Neural progenitor cell (in vitro differentiated cells): ENCODE data around the gene CKS1B. TPM values are rescaled to one million over a fixed set of nuclear protein-coding genes. Genes with fewer than 3 reads are reported as not detected.
A peak's percentile ranks its signal among the peaks of the same experiment; 100 is the strongest.

Source experiments
- DNase-seq: peaks from one replicate; pipeline ENCODE4 v3.0.0-alpha.2; 2016; ENCODE audit warnings: low spot score
- H2AFZ ChIP-seq: fragments of 200-600 bp; sonication (generic); replicated peaks from 2 replicates; pipeline ENCODE4 v1.6.1; 2016; ENCODE audit warnings: antibody characterized with exemption
- H3F3A ChIP-seq: fragments of 200-600 bp; sonication (generic); 2 replicates; pipeline ENCODE4 v1.6.1; 2016; ENCODE audit warnings: antibody characterized with exemption, low read depth
- H3K27ac ChIP-seq: fragments of 200-600 bp; sonication (generic); 2 replicates; pipeline ENCODE4 v1.5.1; 2016; ENCODE audit warnings: mild to moderate bottlenecking
- H3K27me3 ChIP-seq: fragments of 200-600 bp; sonication (generic); 2 replicates; pipeline ENCODE4 v1.6.1; 2016; ENCODE audit warnings: mild to moderate bottlenecking, moderate library complexity
- H3K36me3 ChIP-seq: fragments of 200-600 bp; sonication (generic); 2 replicates; pipeline ENCODE4 v1.5.1; 2016
- H3K4me1 ChIP-seq: fragments of 200-600 bp; sonication (generic); 2 replicates; pipeline ENCODE4 v1.6.1; 2016; ENCODE audit warnings: mixed run types
- H3K4me2 ChIP-seq: fragments of 200-600 bp; sonication (generic); 2 replicates; pipeline ENCODE4 v1.6.1; 2016
- H3K4me3 ChIP-seq: fragments of 200-600 bp; sonication (generic); 2 replicates; pipeline ENCODE4 v1.5.1; 2016
- H3K79me2 ChIP-seq: fragments of 200-600 bp; sonication (generic); 2 replicates; pipeline ENCODE4 v1.6.1; 2016; ENCODE audit warnings: low read depth
- H3K9ac ChIP-seq: fragments of 200-600 bp; sonication (generic); 2 replicates; pipeline ENCODE4 v1.6.1; 2016
- H3K9me3 ChIP-seq: fragments of 200-600 bp; sonication (generic); 2 replicates; pipeline ENCODE4 v1.5.1; 2016; ENCODE audit warnings: low read depth
- H4K20me1 ChIP-seq: fragments of 200-600 bp; sonication (generic); 2 replicates; pipeline ENCODE4 v1.6.1; 2016; ENCODE audit warnings: low read depth
- H3K27ac Mint-ChIP-seq: 3 replicates; pipeline ENCODE4 v1.8.0; 2021; ENCODE audit warnings: mixed read lengths
- H3K27me3 Mint-ChIP-seq: 2 replicates; pipeline ENCODE4 v1.8.0; 2022; ENCODE audit warnings: low read depth, mild to moderate bottlenecking, inconsistent platforms, moderate library complexity, mixed read lengths; ENCODE audit not compliant: insufficient read depth
- H3K36me3 Mint-ChIP-seq: 3 replicates; pipeline ENCODE4 v1.8.0; 2021; ENCODE audit warnings: mixed read lengths
- H3K4me1 Mint-ChIP-seq: 3 replicates; pipeline ENCODE4 v1.8.0; 2021; ENCODE audit warnings: mixed read lengths
- H3K4me3 Mint-ChIP-seq: 3 replicates; pipeline ENCODE4 v1.8.0; 2021; ENCODE audit warnings: mild to moderate bottlenecking, moderate library complexity, mixed read lengths
- H3K9me3 Mint-ChIP-seq: 3 replicates; pipeline ENCODE4 v1.8.0; 2020; ENCODE audit warnings: mixed read lengths
- CTCF ChIP-seq: fragments of 200-600 bp; sonication (generic); IDR thresholded peaks from 2 replicates; pipeline ENCODE4 v1.5.1; 2017; ENCODE audit warnings: antibody characterized with exemption, mild to moderate bottlenecking
- EZH2 ChIP-seq: fragments of 200-600 bp; sonication (generic); IDR thresholded peaks from 2 replicates; pipeline ENCODE4 v1.6.1; 2017; ENCODE audit warnings: antibody characterized with exemption, mild to moderate bottlenecking, moderate library complexity
- EZH2phosphoT487 ChIP-seq: fragments of 200-600 bp; sonication (generic); IDR thresholded peaks from 2 replicates; pipeline ENCODE4 v1.6.1; 2017; ENCODE audit warnings: antibody characterized with exemption
- total RNA-seq: library from RNA; depleted of rRNA; stranded (reverse); fragments of >200 nt; gene quantifications from 2 replicates; pipeline ENCODE4 v1.2.3, GENCODE V29; 2015; ENCODE audit warnings: low replicate concordance

Gene CKS1B
- total RNA-seq, 1 donor from 2014 or later = 297 TPM

- Histone ChIP-seq H3K79me2 (peaks cover 42% of the 10 kb centered on the region), H3K27me3 (no peaks in the 10 kb centered on the region), H3K36me3 (no peaks in the 10 kb centered on the region), H3F3A (peaks cover 47% of the 10 kb centered on the region), H3K4me3 (peak overlapping the region; percentile 66), H3K9ac (no peak overlapping the region), H4K20me1 (peaks cover 56% of the 10 kb centered on the region), H3K4me2 (peak overlapping the region; percentile 85), H3K27ac (peak overlapping the region; percentile 97), H3K9me3 (no peaks in the 10 kb centered on the region), H3K4me1 (peaks cover 38% of the 10 kb centered on the region), H2AFZ (no peak overlapping the region)
- Mint-ChIP-seq H3K27me3 (peaks cover 11% of the 10 kb centered on the region), H3K36me3 (peaks cover 12% of the 10 kb centered on the region), H3K27ac (peak overlapping the region; percentile 100), H3K9me3 (no peaks in the 10 kb centered on the region), H3K4me1 (peaks cover 64% of the 10 kb centered on the region), H3K4me3 (peak overlapping the region; percentile 94)
- DNase-seq = peak; percentile 69
- TF ChIP-seq EZH2phosphoT487 (no peak), CTCF (no peak), EZH2 (no peak)
These were observed 19.9 kb upstream of the CKS1B start for GRCh38 chr1:154954541-154954940.

GRCh38 chr1:154955039-154955717 is 19.3 kb upstream of the CKS1B start:
- Mint-ChIP-seq H3K4me1 (peaks cover 64% of the 10 kb centered on the region), H3K27ac (peak overlapping the region; percentile 100), H3K9me3 (no peaks in the 10 kb centered on the region), H3K36me3 (peaks cover 12% of the 10 kb centered on the region), H3K27me3 (peaks cover 11% of the 10 kb centered on the region), H3K4me3 (peak overlapping the region; percentile 94)
- Histone ChIP-seq H4K20me1 (peaks cover 51% of the 10 kb centered on the region), H3K79me2 (peaks cover 48% of the 10 kb centered on the region), H3K4me2 (peak overlapping the region; percentile 85), H2AFZ (no peak overlapping the region), H3K27me3 (no peaks in the 10 kb centered on the region), H3K36me3 (no peaks in the 10 kb centered on the region), H3K9me3 (no peaks in the 10 kb centered on the region), H3K27ac (peak overlapping the region; percentile 97), H3F3A (peaks cover 47% of the 10 kb centered on the region), H3K4me3 (peak overlapping the region; percentile 66), H3K9ac (peak overlapping the region; percentile 38), H3K4me1 (peaks cover 38% of the 10 kb centered on the region)
- DNase-seq = peak; percentile 90
- TF ChIP-seq EZH2phosphoT487 = no peak
- no peak for TF ChIP-seq CTCF
- no peak for TF ChIP-seq EZH2

GRCh38 chr1:154955718-154956543 is 18.6 kb upstream of the CKS1B start, which contains the start of gene PBXIP1:
PBXIP1 (minus strand) TSS chr1:154956099; CDS start chr1:154953721, 2,378 bp downstream.
- Mint-ChIP-seq H3K27me3 (peaks cover 17% of the 10 kb centered on the region), H3K4me3 (peak within 1 kb of the TSS; percentile 94), H3K27ac (peak within 1 kb of the TSS; percentile 100), H3K36me3 (peaks cover 9% of the 10 kb centered on the region), H3K9me3 (no peaks in the 10 kb centered on the region), H3K4me1 (peaks cover 72% of the 10 kb centered on the region)
- peak within 1 kb of the TSS; percentile 85 for H3K4me2 ChIP-seq
- H3K36me3 ChIP-seq = no peaks in the 10 kb centered on the region
- DNase-seq = peak; percentile 95
- peaks cover 53% of the 10 kb centered on the region for H3F3A ChIP-seq
- H3K79me2 ChIP-seq = peaks cover 56% of the 10 kb centered on the region
- peak within 1 kb of the TSS; percentile 66 for H3K4me3 ChIP-seq
- TF ChIP-seq EZH2phosphoT487 = no peak
- peak; percentile 48 for TF ChIP-seq CTCF
- no peak for TF ChIP-seq EZH2
- peaks cover 45% of the 10 kb centered on the region for H3K4me1 ChIP-seq
- peak within 1 kb of the TSS; percentile 97 for H3K27ac ChIP-seq
- H2AFZ ChIP-seq = peak within 1 kb of the TSS; percentile 53
- H3K9me3 ChIP-seq = no peaks in the 10 kb centered on the region
- H3K9ac ChIP-seq = peak within 1 kb of the TSS; percentile 38
- H3K27me3 ChIP-seq = no peaks in the 10 kb centered on the region
- peaks cover 49% of the 10 kb centered on the region for H4K20me1 ChIP-seq
